Measurements from ENCODE around the gene NPB. TPM values are rescaled to one million over a fixed set of nuclear protein-coding genes. Genes with fewer than 3 reads are reported as not detected.
A peak's percentile ranks its signal among the peaks of the same experiment; 100 is the strongest.

NPB gene
- polyA plus RNA-seq, 3 donors = 0.23 to 0.77 TPM; not detected in 1

DNA sequence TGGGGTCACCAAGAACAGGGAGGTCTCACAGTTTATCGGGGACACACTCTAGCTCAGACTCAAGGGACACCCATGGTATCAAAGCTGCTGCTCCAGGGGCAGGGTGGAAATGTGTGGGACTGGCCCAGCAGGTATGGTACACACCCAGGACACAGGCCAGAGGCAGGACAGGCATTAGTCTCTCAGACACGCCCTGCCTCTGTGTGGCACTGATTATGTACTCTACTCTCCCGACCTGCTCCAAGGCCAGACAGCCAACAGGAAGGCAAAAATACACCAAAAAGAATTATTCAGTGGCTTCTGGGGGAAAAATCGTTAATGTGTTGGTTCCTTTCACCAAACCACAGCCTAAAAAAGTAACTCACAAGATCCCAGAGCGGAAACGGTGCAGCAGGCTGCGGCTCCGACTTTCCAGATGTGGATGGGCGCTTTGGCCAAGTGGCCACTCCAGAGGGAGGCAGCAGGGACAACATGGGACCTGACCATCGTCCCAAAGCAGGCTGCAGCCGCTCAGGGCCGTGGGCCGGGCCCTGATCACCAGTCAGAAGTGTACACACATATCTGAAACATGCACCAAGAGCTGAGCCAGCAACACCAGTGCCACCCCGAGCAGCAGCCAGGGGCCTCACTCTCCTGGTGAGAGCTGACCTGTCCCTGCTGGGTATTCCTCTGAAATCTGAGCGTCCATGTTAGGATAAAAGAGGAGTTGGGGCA is 17.0 kb downstream of the NPB start:
- H3K27ac ChIP-seq (ENCODE audit: low read depth, low read length) = no peak overlapping the region
- WGBS, 3 donors = 59 to 78% (median 66%) methylated on average over 15 of the region's 15 CpGs

GRCh38 chr17:81920612-81921536 is 18.8 kb downstream of the NPB start:
- H3K27ac ChIP-seq (ENCODE audit: low read depth, low read length) = no peak overlapping the region

DNA sequence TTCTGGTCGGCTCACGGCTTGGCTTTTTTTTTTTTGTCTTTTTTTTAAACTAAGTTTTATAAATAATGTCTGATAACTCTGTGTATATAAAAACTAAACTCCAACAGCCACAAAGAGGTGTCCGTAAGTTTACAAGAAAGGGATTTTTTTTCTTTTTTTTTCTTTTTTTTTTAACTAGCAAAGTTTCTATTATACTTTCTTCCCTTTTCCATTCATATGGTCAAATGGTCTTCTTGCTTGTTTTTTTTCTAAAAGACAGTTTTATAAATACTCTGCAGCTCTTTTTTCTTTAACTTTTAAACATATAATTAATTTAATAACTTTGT is 19.5 kb downstream of the NPB start:
- WGBS, 3 donors = 66 to 92% (median 67%) methylated on average over 3 of the region's 3 CpGs
- no peak overlapping the region for H3K27ac ChIP-seq (ENCODE audit: low read depth, low read length)

More at GRCh38 chr17:81920612-81921536, 18.8 kb downstream of the NPB start:
- 72 to 87% (median 78%) methylated on average over 32 to 33 of the region's 33 CpGs for WGBS, 3 donors

DNA sequence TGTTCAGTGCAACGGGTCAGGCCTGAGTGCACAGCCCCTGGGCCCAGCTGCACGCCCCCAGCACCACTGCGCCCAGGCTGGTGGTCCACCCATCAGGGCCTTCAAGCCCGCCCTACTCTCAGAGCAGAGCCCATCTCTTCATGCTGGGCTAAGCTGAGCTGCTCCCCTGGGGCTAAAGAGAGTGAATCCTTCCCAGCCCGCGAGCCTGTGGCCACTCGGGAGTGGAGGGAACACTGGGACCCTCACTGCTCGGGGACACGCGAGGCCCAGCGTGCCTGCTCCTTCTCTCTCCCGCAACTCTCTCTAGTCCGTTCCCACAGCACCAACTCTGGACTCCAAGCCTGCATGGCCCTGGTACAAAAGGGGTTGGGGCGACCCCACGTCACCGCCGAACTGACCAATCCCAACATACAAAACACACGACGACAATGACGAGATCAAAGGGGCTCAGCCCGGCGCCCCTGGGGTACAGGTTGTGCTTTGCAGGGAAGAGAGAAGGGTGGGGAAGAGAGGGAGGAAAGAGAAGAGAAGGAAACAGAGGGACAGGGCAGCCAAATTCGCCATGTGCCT is 20.0 kb downstream of the NPB start:
- no peak overlapping the region for H3K27ac ChIP-seq (ENCODE audit: low read depth, low read length)

DNA sequence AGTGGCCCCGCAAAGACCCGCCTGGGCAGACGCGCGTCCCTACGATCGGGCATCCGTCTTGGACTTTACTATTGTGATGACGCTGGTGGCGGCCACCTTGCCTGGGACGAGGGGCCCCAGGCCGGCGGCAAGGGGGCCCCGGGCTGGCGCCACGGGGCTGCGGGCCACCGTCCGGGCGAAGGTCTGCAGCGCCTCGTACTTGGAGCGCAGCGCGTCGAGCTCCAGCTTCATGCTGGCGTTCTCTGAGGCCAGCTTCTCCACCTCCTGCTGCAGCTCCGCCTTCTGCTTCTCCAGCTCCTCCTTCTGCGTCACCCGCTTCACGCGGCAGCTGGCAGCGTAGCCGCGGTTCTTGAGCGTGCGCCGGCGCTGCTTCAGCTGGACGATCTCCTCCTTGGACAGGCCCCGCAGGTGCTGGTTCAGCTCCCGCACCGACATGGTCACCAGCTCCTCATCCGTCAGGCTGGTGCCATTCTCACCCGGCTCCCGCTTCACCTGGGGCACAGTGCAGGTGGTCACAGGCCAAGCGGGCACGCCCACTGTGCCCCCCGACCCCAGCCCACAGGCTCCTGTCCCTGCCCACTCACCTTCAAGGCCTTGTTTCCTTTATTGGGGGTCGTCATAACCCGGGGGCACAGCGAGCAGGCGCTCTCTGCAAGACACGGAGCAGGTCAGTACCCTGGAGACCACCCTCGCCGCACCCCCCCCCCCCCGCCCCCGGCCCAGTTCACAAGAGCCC is 20.7 kb downstream of the NPB start:
- WGBS, 3 donors = 86 to 91% (median 86%) methylated on average over 46 to 58 of the region's 58 CpGs
- no peak overlapping the region for H3K27ac ChIP-seq (ENCODE audit: low read depth, low read length)

More for the DNA sequence above, 20.0 kb downstream of the NPB start:
- whole genome bisulfite sequencing, 3 donors = 89 to 93% (median 93%) methylated on average over 23 of the region's 23 CpGs

DNA sequence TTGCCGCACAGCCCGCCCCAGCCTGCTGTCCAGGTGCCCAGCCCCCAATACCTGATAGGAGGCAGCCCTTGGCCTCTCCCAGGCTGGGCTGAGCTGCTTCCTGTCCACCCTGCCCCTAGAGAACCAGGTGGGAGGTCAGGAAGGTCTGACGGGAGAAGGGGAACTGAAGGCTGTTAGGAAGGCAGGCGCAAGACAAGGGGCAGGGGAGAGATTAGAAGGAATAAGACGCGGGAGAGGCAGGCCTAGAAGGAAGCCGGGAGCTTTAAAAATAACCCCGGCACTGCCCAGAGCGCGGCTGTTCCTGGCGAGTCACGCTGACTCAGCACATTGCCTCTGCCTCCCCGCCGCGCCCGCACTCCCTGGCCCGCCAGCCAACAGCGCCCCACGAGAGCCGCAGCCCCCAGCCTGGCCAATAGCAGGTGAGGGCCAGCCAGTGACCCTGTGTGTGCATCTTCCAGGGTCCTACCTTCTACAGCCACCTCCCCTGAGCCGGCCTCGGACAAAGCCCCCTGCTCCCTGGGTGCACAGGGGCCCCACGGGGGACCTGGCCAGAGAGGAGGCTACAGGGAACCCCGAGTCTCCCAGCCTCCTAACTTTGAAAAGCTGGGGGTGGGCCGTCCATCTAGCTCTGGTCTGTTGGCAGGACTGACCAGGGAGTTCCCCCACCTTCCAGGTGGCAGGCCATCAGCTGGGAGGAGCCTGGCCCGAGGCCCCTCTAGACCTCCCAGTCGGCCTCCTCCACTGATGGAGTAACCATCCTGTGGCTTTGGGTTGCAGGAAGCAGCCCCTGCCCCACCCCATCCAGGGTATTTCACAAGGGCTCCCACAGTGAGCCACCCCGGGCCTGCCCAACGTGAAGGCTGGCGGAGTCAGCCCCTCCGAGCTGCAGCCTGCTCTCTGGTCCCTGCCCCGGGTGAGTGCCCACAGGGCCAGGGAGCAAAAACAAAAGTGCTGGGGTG is 21.5 kb downstream of the NPB start:
- WGBS, 3 donors = 16 to 28% (median 18%) methylated on average over 31 to 32 of the region's 32 CpGs
- no peak overlapping the region for H3K27ac ChIP-seq (ENCODE audit: low read depth, low read length)

DNA sequence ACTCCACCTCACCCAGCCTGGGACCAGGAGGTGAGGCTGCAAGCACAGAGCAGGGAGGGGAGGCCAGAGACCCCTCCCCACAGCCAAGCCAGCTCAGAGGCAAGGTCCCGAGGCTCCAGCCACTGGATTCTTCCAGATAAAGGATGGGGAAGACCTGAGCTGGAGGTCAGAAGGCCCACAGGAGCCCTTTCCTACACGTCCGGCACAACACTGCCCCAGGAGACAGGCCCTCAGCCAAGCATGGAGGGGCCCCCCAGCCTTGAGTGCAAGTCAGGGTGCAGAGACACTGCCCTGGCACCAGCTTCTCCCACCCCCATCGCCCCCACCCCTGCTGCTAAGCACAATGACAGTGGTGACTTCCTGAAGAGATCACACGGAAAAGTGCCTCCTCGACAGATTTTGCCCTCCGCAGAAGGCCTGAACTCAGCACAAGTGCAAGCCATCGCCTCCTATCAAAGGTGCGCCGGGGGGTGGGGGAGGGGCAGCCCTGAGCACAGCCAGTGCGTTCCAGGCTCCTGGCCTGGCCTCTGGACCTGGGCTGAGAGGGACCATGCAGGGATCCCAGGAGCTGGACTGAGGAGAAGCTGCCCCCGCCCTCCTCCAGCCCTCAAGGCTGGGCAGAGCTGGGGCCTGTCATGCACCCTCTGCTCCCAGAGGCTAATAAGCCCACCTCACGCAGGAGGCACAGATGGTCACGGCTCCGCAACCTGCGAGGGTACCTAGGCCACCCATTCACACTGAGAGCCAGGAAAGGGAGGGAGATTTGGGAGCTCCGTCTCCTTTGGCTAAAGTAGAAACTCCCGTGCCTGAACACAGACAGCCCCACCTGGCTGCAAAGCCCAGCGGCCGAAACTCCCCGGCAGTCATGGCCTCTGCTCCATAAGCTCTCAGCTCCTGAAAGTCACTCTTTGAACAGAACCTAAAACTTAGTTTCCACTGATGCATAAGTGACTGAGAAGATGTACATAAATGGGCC is 22.8 kb downstream of the NPB start:
- no peak overlapping the region for H3K27ac ChIP-seq (ENCODE audit: low read depth, low read length)
- 57 to 71% (median 60%) methylated on average over 21 of the region's 21 CpGs for WGBS, 3 donors

DNA sequence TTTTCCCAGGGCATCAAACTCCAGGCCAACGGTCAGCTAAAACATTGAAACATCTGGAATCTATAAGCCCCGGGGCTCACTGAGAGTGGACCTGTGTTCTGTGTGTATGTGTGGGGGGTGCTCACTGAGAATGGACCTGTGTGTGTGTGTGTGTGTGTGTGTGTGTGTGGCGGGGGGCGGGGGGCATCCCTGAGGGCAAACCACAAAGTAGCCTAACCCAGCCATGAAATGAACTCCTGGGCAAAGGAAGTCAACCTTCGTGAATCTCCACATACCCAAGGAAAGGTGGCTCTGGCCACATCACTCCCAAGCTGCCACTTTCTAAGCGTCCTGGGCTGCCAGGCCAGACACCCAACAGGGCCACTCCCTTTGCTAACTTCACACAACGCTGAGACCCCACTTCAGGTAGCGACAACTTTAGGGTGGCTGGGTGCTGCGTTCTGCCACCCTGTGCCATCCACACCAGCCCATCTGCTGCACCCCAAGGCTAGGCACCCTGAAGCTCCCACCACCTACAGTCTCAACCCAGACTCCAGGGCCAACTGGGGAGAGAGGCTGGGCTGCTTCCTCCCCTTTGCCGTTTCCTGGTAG is 23.9 kb downstream of the NPB start:
- WGBS, 3 donors = 51 to 58% (median 54%) methylated on average over 10 of the region's 10 CpGs
- H3K27ac ChIP-seq (ENCODE audit: low read depth, low read length) = peak overlapping the region; percentile 56

- peak overlapping the region; percentile 83 for H3K27ac ChIP-seq (ENCODE audit: low read depth, low read length)
- 0 to 1% (median 1%) methylated on average over 35 to 46 of the region's 46 CpGs for WGBS, 3 donors
Measured at GRCh38 chr17:81926451-81927151, 24.6 kb downstream of the NPB start.

- WGBS, 3 donors = 0 to 1% (median 0%) methylated on average over 18 to 70 of the region's 78 CpGs
- H3K27ac ChIP-seq (ENCODE audit: low read depth, low read length) = peak overlapping the region; percentile 83
Measured at GRCh38 chr17:81927152-81927652, 25.2 kb downstream of the NPB start.

DNA sequence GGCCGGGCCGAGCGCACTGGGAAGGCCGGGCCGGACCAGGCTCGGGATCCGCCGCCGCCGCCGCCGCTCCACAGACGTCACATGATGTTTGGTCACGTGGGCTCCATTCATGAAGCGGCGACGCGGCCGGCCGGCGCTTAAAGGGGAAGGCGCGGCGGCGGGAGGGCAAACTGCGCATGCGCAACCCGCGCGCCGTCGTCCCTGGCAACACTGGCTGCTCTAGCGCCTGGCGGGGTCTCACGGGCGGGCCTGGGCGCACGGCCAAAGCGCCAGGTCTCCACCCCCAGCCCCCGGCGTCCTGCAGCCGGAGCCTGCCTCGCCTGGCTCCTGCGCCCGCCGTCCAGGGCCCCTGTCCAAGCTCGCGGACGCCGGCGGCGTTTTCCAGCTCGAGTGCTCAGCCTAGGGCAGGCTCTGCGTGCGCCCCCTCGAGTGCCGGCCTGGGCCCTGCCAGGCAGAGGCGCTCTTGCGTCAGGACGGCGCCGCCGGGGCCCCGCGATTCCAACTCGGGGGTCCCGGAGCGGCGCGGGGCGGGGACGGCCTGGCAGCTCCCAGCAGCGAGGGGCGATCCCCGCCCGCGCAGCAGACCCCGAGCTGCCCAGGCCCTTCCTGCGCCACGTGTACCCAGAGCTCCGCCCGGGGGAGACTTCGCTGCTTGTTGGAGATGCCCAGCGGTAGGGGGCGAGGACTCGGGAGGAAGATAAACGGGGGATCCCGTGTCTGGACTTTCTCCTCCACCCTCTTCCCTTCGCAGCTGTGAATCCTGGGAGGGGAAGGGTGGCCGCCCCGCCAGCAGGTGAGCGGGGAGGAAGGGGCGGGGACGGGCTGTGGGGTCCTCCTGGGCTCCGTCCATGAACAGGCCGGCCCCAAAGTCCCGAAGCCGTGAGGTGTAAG is 25.9 kb downstream of the NPB start, which contains the start of gene MAFG:
Gene MAFG, minus strand, starts transcription at position 83 of the 891 bp plus-strand sequence. CDS start 4,550 bp downstream, outside the sequence.
- 1% methylated on average over 76 to 98 of the region's 98 CpGs for WGBS, 3 donors
- H3K27ac ChIP-seq (ENCODE audit: low read depth, low read length) = peak within 1 kb of the TSS; percentile 83

DNA sequence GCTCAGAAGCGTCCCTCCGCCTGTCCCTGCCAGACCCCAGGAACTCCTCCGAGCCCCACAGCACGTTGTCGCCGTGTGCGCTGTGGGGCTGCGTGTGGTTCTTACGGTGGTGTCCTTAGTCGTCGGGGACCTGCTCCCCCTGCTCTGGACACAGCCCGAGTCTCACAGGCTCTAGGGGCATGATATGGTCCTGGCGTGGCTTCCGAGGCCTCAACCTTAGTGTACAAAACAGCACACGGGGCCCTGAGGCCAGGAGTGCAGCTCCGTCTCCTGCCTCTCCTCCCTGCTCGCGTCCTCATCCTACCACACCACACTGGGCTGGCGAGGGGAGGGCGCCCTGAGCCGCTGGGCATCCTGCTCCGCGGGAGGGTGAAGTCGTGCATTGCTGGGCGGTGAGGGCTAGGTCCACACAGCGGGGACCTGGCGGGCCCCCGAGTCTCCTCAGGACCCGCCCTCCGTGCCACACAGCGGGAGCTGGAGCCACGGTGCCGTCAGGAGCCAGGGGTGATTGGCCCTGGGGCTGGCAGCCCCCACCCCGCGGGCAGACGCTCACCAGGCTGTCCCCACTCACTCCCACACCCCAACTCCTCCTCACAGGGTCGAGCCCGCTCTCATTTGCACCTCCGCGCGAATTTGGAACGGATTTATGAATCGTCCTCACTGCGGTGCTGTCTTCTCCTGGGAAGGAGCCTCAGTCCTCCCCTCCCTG is 26.7 kb downstream of the NPB start:
- H3K27ac ChIP-seq (ENCODE audit: low read depth, low read length) = no peak overlapping the region

DNA sequence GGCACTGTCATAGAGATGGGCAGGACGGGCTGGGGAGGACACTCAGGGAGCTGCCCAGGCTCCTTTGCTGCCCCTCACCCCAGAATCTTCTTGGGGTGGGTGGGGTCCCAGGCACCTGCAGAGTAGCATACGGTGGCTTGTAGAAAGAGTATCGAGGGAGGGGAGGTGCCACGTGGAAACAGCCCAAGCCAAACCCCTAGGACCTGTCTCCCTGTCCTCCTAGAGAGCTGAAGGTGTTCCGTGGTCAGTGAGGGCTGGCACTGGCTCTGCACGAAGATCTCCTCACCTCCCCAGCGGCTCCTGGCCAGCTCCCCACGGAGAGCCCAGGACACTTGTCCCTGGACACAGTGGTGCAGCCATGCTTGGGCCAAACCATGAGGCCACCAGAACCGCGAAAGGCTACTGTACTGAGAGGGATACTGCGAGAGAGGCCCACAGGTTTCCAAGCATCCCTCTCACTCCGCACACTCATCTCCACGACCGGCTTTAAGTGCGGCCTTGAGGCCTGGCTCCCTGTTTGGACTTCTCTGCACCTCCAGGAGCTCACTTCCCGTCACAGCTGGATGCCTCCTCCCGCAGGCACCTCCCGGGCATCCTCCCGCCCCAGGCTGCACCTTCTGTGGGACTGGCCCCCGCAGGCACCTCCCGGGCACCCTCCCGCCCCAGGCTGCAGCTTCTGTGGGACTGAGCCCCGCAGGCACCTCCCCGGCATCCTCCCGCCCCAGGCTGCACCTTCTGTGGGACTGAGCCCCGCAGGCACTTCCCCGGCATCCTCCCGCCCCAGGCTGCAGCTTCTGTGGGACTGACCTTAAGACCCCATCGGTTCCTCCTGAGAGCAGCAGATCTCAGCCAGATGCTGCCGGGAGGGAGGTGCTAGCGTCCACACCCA is 27.5 kb downstream of the NPB start:
- H3K27ac ChIP-seq (ENCODE audit: low read depth, low read length) = no peak overlapping the region
- 90 to 91% (median 91%) methylated on average over 30 to 31 of the region's 31 CpGs for WGBS, 3 donors

More for the DNA sequence above, 26.7 kb downstream of the NPB start:
- WGBS, 3 donors = 33 to 41% (median 37%) methylated on average over 43 to 44 of the region's 44 CpGs

All from adipose tissue (tissue), 3 donors.